ENCODE results near the gene SMARCA2.

DNA sequence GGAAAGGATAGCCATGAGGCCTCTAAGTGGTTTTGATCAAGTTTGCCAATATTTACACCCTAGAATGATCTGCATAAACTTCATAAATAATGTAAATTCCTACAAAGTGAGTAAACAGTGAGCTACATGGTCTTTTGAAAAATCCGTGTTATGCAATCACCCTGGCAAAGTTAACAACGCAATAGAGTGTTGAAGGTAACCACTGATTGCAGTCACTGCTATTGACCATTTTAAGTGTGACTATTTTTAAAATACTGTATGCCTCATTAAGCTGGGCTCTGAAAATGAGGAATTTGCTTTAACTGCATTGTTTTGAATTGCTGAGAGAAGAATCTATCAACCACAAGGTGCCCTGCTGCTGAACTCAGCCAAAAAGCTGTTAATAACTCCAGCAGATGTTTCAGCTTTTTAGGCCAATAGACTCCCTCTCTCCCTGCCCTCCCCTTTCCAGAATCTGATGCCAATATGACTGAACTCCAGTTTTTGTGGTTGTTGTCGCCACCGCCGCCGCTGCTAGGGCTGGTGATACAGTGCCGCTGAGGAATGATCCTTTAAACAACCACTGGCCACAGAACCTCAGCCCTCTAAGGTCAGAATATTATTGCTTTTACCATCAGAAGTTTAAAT, 35.3 kb upstream of the SMARCA2 start:
- no peak for TF ChIP-seq EZH2phosphoT487 (IDR thresholded peaks at IDR 0.05; ENCODE audit: borderline replicate concordance, low read length)
- TF ChIP-seq, protein P1, sequence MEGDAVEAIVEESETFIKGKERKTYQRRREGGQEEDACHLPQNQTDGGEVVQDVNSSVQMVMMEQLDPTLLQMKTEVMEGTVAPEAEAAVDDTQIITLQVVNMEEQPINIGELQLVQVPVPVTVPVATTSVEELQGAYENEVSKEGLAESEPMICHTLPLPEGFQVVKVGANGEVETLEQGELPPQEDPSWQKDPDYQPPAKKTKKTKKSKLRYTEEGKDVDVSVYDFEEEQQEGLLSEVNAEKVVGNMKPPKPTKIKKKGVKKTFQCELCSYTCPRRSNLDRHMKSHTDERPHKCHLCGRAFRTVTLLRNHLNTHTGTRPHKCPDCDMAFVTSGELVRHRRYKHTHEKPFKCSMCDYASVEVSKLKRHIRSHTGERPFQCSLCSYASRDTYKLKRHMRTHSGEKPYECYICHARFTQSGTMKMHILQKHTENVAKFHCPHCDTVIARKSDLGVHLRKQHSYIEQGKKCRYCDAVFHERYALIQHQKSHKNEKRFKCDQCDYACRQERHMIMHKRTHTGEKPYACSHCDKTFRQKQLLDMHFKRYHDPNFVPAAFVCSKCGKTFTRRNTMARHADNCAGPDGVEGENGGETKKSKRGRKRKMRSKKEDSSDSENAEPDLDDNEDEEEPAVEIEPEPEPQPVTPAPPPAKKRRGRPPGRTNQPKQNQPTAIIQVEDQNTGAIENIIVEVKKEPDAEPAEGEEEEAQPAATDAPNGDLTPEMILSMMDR (conservative IDR thresholded peaks at IDR 0.05; ENCODE audit: low read depth, low read length), result no peak
- no peak for TF ChIP-seq EZH2 (IDR thresholded peaks at IDR 0.05; ENCODE audit: low read length, unreplicated experiment)

Measured in PC-3 (cell line).